NCI-H2227 treated with DMSO at 0.1 percent for 48 hours (cell line): ENCODE measurements around the gene PPCS.

ENCODE experiments used
- DNase-seq: peaks from one replicate; lab custom pipeline; 2025; lab: John Stamatoyannopoulos, UW

The PPCS gene

GRCh38 chr1:42456010-42456753 is at the start of gene PPCS, which contains the start of gene ZMYND12:
Gene PPCS (plus strand): TSS chr1:42456543. CDS start chr1:42456566, 23 bp downstream.
Gene ZMYND12 (minus strand): TSS chr1:42456022. CDS start chr1:42455997, 25 bp downstream.
- DNase-seq, result peak; percentile 91

- no peak for DNase-seq
These were observed 41.5 kb upstream of the PPCS start for GRCh38 chr1:42414551-42415496.

GRCh38 chr1:42417166-42417565 is 39.2 kb upstream of the PPCS start:
- DNase-seq, result no peak

GRCh38 chr1:42418516-42418915 is 37.8 kb upstream of the PPCS start:
- DNase-seq, result no peak

DNA sequence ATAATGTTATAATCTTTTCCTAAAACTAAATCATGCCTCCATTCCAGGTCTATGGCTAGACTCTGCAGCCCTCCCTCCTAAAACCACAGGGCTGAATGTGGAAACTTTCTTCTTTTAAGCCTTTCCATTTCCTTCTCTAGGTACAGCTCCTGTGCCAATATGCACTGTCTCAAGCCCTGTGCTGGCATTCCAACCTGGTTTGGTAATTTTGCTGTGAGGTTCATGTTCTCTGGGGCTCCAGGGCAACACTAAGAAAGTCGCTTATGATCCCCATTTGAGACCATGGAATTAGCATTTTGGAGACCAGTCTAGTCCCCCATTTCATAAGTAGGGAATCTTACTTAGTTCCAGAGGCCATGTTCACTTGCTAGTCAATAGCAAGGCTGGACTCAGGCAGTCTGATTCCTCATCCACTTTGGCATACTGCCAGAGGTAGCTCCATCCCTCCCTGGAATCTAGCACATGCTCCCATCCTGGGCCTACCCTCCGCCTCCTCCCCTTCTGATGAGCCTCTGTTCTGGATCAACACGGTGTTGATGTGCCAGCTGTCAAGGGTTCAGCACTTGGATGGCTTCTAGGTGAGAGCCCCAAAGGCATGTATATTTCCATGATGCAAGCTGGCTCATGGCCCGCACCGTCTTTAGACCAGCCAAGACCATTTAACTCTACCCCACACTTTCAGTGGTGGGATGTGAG is 37.1 kb upstream of the PPCS start:
- DNase-seq, result peak; percentile 2

DNA sequence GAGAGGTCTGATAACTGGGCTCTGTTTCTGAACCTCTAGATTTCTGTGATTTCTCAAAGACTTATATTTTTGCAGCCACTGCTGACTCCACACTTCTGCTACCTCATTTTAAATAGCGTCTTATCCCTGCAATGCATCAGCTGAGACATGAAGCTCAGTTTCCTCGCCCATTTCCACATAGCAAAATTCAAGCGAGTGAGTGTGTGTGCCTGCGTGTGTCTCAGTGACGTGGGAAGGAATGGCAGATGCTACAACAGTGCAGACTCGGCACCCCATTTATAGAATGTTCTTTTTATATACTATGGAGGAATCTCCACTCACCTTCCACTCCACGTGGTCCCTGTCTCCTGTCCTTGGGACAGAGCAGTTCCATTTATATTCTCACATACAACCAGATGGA is 36.2 kb upstream of the PPCS start:
- DNase-seq, result no peak

DNA sequence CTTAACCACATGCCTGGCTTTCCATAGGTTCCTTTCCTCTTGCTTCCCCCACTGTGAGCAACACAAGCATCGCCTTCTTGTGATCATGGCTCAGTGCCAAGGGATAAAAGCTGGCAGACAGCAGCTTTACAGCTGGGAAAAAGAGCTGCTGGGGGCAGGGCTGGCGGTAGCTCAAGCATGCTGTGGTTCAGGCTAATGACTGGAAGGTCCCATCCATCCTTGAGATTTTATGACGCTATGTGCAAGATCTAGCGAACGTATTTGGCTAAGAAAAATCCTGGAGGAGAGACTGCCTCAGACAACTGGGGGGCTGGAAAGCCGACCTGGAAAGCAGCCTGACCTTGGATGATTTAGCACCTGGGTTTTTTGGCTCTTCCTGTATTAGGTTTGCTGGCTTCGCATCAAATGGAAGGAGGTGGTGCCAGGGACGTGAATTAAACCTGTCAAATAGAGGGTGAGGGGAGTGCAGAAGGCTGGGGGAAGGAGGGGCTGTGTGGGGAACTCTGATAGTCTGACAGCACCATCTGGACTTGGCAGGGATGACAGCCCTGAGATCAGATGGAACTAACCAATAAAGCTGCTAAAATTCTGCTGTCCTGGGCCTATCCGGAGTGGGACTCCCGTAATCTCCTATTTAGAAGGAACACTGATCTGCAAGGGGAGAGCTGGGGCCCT is 35.3 kb upstream of the PPCS start:
- DNase-seq, result peak; percentile 94

- DNase-seq, result peak; percentile 71
These were observed 33.6 kb upstream of the PPCS start for GRCh38 chr1:42422737-42423136.

DNA sequence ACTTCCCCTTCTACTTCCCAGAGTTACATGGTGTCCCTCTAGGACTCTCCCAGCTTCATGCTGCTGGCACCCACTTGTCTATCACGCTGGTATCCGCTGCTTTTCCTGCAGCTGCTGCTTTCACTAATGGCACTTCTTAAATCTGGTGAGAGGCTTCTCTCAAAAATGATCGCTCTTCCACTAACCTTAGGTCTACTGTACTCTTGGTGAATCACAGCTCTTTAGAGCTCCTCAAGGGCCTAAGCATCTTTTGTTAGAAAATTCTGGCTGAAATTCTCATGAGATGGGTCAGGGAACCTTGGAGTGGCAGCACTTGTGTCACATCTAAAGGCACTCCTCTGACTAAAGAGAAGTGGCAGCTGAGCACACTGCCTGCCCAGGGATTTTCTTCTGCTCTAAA is 32.7 kb upstream of the PPCS start:
- DNase-seq, result peak; percentile 65

DNA sequence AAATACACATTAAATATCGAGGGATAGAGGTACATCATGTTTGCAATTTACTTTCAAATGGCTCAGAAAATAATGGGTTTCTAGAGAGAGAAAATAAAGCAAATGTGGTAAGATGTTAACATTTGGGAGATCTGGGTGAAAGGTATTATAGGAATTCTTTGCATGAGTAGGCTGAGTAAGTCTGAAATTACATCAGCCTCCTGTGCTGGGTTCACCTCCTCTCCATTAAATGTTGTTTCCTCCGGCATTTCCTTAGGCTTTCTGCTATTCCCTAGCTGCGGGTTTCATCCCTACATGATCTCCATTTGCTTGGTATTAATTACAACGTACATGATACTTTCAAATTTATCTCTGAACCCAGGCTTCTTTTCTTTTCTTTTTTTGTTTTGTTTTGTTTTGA is 32.1 kb upstream of the PPCS start:
- DNase-seq, result peak; percentile 51

DNA sequence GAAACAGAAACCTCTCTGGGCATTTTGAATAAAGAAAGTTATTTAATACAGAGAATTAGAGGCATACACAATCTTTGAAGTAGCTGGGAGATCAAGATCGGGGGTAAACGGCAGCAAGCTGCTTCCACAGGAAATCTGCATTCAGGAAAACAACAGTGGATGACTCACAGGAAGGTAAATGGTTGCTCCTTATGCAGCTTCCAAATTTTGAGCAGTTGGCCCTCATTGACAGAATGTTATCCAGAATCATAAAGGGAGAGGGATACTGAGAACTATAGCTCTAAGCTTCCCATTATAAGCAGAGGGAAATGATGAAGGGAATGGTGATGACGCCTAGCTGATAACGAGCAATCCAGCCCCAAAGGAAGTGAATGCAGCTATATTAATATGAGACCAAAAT is 29.1 kb upstream of the PPCS start:
- DNase-seq, result no peak

GRCh38 chr1:42429603-42430002 is 26.7 kb upstream of the PPCS start:
- no peak for DNase-seq

GRCh38 chr1:42430286-42431135 is 25.8 kb upstream of the PPCS start:
- DNase-seq, result no peak

DNA sequence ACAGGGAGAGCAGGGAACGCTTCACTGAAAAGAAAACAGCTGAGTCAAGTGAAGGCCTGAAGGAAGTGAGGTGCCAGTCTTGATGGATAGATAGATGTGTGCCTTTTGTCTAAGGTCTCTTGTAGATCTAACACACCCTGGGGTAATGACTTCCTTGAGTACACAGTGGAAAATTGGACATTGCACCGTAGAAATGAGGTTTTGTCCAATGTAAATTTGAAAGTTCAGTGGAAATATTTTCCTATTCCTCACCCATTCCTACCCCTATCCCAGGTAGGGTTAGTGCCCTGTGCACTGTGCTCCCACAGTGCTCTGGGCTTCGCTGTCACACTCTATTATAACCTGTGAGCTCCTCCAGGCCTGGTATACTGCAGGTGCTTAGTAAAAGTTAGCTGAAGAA is 24.8 kb upstream of the PPCS start:
- no peak for DNase-seq

GRCh38 chr1:42432714-42433113 is 23.6 kb upstream of the PPCS start:
- no peak for DNase-seq

DNA sequence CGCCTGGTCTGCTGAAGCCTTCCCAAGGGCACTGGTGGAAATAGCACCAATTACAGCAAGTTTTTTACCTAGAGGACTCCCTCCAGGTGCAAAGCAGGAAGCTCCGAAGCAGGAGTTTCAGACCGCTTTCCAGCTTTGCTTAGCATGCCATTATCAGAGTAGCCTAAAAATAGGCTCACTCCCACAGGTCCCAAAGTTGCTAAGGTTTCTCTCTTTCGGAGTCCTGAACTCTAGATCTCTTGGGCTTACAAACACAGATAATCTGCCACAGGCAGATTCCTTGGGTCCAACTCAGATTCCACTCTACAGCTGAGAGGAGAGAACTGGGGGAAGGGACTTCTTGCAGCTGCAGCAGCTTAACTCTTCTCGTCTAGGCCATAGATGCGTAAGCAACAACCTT is 23.0 kb upstream of the PPCS start:
- DNase-seq, result no peak

DNA sequence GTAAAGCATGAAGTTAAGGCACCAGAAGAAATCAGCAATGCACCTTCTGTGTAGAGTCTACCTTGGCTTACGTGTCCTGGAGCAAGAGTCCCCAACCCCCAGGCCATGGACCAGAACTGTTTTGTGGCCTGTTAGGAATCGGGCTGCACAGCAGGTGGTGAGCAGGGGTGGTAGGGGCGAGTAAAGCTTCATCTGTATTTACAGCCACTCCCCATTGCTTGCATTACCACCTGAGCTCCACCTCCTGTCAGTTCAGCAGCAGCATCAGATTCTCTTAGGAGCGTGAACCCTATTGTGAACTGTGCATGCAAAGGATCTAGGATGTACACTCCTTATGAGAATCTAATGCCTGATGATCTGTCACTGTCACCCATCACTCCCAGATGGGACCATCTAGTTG is 22.0 kb upstream of the PPCS start:
- no peak for DNase-seq

- DNase-seq, result no peak
These were observed 16.4 kb upstream of the PPCS start for GRCh38 chr1:42439940-42440339.

- no peak for DNase-seq
These were observed 13.7 kb upstream of the PPCS start for GRCh38 chr1:42442662-42443061.

- DNase-seq, result peak; percentile 36
These were observed 7.1 kb upstream of the PPCS start for GRCh38 chr1:42449256-42449655.

GRCh38 chr1:42450061-42450460 is 6.3 kb upstream of the PPCS start:
- DNase-seq, result no peak
